Stimulated activated CD8-positive, alpha-beta memory T cell treated with anti-CD3 and anti-CD28 coated beads, Interleukin-12 subunit alpha, Interleukin-12 subunit beta, amount 100 ng/mL, for 4 hours (primary cell): ENCODE data around the gene EIF4G3.
"Not testable (repeated sequence)": the region's sequence is repeated elsewhere in the genome, so short reads cannot be mapped to it uniquely, and the experiment has no call there.

Source experiments
- DNase-seq: peaks from one replicate; pipeline ENCODE4 v3.0.0-alpha.2; 2020; ENCODE audit warnings: low read depth

EIF4G3 gene

DNA sequence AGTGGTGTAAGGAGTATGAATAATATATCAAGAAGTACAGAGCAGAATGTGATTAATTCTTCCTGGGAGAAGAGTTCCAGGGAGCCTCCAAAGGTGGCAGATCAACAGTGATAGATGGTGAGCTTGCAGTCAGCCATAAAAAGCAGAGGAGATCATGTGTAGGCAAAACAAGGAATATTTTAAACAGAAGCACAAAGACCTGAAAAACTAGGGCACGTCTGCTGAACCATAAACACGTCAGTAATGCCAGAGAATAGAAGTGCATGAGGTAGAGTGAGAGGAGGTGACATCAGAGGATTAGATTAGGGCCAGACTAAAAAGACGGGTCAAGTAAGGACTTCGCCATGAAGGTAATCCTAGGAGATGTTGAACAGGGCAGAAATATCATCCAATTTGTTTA lies 151.8 kb downstream of the EIF4G3 start:
- no peak for DNase-seq

- not testable (repeated sequence) for DNase-seq
Measured at GRCh38 chr1:21024136-21024896, 152.4 kb downstream of the EIF4G3 start.

GRCh38 chr1:21022279-21023040 lies 154.2 kb downstream of the EIF4G3 start:
- no peak for DNase-seq

DNA sequence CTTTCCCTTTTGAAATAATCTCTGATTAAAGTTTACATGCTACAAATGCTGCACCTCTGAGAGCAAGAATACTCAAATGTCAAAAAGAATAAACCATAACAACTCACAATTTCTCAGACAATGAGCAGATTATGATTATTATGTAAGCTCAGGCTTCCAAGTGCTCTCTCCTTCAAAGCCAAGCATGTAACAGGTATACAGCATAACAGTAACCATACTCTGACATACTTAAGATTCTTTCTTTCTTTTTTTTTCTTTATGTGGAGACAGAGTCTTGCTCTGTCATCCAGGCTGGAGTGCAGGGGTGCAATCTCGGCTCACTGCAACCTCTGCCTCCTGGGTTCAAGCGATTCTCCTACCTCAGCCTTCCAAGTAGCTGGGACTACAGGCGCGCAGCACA lies 155.4 kb downstream of the EIF4G3 start:
- no peak for DNase-seq

DNA sequence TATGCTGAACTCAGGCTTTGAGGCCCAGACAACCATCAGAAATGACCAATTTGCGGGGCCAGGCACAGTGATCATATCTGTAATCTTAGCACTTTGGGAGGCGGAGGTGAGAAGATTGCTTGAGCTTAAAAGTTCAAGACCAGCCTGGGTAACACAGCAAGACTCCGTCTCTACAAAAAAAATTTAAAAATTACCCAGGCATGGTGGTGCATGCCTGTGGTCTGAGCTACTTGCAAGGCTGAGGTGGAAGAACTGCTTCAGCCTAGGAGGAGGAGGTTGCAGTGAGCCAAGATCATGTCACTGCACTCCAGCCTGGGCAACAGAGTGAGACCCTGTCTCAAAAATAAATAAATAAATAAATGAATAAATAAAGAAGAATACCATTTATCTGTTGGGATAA lies 156.5 kb downstream of the EIF4G3 start:
- DNase-seq, result no peak

DNA sequence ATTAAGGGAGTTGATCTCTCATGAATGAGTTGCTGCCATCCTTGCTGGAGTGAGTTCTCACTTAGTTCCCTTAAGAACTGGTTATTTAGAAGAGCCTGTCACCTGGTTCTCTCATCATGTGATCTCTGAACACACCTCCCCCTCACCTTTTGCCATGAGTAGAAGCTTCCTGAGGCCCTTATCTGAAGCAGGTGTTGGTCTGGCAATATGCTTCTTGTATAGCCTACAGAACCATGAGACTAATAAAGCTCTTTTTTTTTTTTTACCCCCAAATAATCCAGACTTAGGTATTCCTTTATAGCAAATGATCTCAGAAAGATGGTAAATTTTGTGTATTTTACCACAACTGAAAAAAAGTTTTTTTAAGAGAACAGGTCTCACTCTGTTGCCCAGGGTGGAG lies 158.0 kb downstream of the EIF4G3 start:
- no peak for DNase-seq

DNA sequence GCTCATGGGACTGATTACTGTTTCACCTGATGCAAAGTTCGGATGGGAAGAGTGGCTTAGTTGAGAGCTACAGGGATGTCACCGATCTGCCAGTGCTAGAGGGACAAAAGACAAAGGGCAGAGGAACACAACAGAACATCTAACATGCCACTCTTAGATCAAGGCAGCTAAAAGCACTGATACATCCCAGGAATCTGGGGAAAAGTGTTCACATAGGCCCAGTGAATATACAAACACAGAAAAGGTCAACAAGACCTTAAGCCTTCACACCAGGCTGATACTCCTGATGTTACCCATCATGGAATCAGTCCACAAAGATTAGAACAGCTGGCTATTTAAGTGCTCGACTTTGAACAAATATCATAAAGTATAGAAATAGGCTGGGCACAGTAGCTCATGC lies 163.2 kb downstream of the EIF4G3 start:
- no peak for DNase-seq

DNA sequence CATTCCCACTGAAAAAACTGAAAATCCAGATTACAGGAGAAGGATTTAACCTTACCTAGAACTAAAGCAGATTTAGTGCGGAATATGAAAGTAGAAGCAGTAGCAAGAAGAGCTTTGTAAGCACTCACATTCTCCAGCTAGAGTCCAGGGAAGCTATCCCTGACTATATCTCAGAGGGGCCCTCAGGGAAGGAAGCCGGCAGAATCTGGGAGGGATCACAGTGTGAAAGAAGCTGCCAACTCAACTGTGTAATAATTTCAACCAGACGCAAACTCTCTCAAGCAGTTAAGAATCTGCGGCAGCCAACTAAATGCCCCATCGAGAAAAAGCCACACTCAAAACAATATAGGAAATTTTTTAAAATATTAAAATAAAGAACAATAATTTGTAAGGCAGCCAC lies 163.8 kb downstream of the EIF4G3 start:
- no peak for DNase-seq

DNA sequence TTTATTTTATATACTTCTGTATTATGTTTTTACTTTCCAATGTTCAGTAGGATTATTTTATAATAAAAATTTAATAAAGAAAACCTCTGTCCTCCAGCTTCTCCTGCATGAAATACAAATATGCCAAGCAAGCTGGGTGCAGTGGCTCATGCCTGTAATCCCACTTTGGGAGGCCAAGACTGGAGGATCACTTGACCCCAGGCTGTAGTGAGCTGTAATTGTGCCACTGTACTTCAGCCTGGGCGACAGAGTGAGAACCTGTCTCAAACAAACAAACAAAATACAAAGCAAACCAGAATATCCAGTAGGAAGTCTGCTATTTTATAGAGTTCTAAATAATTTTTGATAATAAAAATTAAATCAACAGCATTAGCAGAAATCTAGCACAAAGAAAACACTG lies 168.8 kb downstream of the EIF4G3 start:
- no peak for DNase-seq

GRCh38 chr1:21005466-21006239 lies 171.0 kb downstream of the EIF4G3 start:
- DNase-seq, result no peak

DNA sequence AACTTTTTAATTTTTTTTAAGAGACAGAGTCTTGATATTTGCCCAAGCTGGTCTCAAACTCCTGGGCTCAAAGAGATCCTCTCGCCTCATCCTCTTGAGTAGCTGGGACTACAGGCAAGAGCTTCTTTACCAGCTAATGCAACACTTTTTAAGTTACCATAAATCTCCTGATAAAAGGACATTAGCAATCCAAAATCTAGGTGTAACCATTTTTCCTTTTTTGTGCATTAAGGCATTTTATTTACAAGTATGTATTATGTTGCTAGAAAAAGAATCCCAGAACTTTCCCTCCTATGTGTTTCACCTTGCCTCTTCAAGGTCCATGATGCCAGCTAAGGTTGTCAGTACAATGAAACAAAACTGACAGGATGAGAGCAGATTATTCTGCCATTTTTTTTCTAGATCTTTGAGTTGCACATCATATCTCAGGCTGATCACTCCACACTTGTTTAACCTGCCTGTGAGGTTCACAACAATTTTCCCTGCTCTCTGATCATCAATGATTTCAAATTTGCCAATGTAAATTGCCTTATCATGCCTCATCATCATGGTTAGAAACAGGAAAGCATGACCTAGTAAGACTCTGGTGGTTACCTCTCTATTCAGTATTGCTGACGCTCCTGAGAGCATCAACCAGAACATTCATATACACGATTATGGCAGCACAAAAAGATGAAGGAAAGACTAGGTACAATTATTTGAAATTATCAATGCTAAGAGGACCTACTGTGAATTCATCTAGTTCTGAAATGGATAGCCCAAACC lies 173.2 kb downstream of the EIF4G3 start:
- DNase-seq, result no peak

DNA sequence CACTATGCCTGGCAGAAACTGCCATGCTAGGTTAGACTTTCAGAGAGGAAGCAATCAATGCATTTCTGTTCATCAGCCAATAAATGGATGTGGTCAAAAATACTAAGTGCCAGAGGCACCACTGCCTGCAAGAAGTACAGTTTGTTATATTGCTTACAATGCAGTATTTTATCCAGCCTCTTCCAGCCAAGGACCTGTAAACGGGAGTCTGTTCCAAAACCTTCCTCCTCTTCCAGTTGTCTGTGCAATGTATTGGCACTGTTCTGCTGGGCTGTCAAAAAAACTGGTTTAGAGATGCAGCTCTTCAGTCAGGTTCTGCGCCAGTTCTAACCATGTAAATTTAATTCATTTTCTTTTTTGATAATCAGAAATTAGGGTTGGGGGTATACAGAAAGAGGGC lies 175.7 kb downstream of the EIF4G3 start:
- DNase-seq, result no peak

GRCh38 chr1:21000245-21000594 lies 176.5 kb downstream of the EIF4G3 start:
- no peak for DNase-seq

DNA sequence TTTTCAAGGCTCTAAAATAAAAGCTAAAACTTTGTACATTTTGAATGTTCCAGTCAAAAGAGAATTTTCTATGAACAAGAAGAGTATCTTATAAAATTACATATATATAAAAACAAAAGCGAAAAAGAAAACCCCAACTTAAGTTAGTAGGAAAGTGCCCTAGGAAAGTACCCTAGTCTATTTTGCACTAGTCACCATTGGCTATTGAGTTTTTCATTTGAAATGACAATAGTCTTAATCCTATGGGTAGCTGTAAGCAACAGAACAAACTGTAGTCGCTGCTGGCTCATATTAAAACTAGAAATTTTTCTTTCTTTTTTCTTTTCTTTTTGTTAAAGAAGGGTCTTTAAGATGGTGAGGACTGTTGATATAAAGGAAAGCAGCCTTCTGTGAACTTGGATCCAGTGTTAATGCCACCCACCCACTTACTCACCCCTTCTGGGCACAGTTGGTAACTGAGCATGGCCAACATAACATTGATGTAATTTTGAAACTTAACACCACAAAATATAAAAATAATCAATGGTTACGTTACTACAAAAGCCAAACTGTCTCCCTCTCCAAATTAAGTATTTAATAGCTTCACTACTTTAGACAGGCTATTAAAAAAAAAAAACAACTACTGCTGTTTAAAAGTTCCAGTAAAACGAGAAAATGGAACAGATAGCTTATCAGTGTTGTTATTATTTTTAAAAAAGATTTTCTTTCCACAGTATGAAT lies 177.0 kb downstream of the EIF4G3 start:
- DNase-seq, result no peak

DNA sequence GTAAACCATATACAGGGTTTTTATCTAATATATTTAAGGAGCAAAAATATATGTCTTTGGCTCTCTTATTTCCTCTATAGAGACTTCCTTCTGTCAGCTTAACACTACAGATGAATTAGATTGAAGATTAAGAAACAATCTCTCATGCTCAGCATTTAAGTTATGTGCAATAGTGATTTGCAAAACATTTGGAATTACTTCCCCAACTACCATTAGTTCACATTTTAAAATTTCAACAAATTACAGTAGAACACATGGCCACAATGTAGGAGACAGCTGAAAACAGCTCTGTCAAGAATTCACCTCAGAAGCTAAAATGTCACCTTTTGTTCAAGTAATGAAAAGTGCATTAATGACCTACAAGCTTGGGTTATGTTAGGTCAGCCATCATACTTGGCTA lies 177.9 kb downstream of the EIF4G3 start:
- no peak for DNase-seq

- no peak for DNase-seq
Measured at GRCh38 chr1:20997602-20998224, 179.0 kb downstream of the EIF4G3 start.

- no peak for DNase-seq
Measured at GRCh38 chr1:20996554-20996953, 180.1 kb downstream of the EIF4G3 start.

DNA sequence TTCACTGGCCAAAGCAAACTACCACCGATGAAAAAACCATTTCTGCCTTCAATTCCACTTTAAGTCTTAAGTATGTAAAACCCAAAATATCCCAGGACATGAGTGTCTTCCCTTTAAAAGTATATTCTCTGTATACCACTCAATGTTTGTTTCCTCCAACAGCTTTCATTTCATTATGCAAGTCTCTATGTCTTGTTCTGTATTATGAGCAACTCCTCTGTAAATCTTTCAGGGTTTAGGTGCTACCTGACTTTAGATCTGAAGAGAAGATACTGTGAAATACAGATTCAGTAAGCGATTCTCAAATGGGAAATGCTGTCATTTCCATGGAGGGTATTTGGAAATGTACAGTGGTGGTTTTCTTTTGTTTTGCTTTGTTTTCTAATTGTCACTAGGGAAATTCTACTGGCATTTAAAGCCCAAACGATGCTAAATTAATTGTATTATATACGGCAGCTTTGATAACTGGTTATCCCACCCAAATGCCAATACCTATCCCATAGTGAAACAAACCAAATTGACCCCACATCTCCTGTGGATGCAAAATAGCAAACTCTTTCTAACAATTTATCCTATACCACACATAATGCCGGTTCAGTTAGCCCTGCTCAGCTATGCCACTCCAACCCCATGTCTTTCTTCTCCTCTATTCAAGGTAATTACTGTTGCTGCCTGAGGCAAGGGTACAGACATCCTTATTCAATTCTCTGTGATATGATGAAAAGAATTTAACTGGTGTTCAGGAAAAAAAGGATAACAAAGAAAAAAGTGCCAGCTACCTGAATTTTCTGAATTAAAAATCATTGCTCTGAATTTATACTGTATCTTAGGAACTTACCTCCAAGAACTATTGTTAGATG lies 182.8 kb downstream of the EIF4G3 start:
- no peak for DNase-seq

GRCh38 chr1:20992322-20993056 lies 184.2 kb downstream of the EIF4G3 start:
- DNase-seq, result no peak
